Kidney (tissue), 14 donors: ENCODE data around the gene GALNT18. TPM values are rescaled to one million over a fixed set of nuclear protein-coding genes. Genes with fewer than 3 reads are reported as not detected.

ENCODE experiments used
- DNase-seq, 5 donors: peaks; one replicate each; pipeline ENCODE4 v3.0.0-alpha.2; 2013 to 2020
- FAIRE-seq: peaks from 2 replicates; lab custom pipeline; 2012; peaks lifted over from hg19 to GRCh38; lab: Jason Lieb, UNC
- H3K27ac ChIP-seq, 2 donors: one replicate each; pipeline ENCODE4 v1.7.0; 2013; ENCODE audit warnings: low read depth in 2 of 2, low read length in 2 of 2, inconsistent platforms in 1 of 2
- H3K27me3 ChIP-seq: one replicate; pipeline ENCODE4 v1.7.1; 2013; ENCODE audit warnings: low read length, inconsistent platforms; ENCODE audit not compliant: control insufficient read depth, insufficient read depth
- H3K36me3 ChIP-seq, 3 donors: one replicate each; pipeline versions ENCODE4 v1.7.0 to v1.7.1; 2013; ENCODE audit warnings: low read length in 3 of 3, control low read depth in 1 of 3, inconsistent platforms in 1 of 3; ENCODE audit not compliant: insufficient read depth in 3 of 3, control insufficient read depth in 2 of 3
- H3K4me1 ChIP-seq, 3 donors: one replicate each; pipeline versions ENCODE4 v1.7.0 to v1.7.1; 2013; ENCODE audit warnings: low read length in 3 of 3, inconsistent platforms in 1 of 3, low read depth in 1 of 3; ENCODE audit not compliant: control insufficient read depth in 2 of 3, insufficient read depth in 2 of 3
- H3K4me3 ChIP-seq, 3 donors: one replicate each; pipeline versions ENCODE4 v1.7.0 to v1.8.1; 2013; ENCODE audit warnings: low read length in 3 of 3, control low read depth in 1 of 3, inconsistent platforms in 1 of 3
- H3K9ac ChIP-seq, 3 donors: one replicate each; pipeline versions ENCODE4 v1.7.0 to v1.7.1; 2013; ENCODE audit warnings: low read length in 3 of 3, control low read depth in 1 of 3, inconsistent platforms in 1 of 3
- H3K9me3 ChIP-seq, 3 donors: one replicate each; pipeline versions ENCODE4 v1.7.0 to v1.7.1; 2013; ENCODE audit warnings: low read length in 3 of 3, control low read depth in 1 of 3, inconsistent platforms in 1 of 3; ENCODE audit not compliant: control insufficient read depth in 2 of 3, insufficient read depth in 1 of 3
- CTCF ChIP-seq: IDR thresholded peaks from 3 replicates; pipeline ENCODE4 v1.5.1; 2012; ENCODE audit warnings: mild to moderate bottlenecking, moderate library complexity, borderline replicate concordance; ENCODE audit not compliant: insufficient read depth; ENCODE audit errors: extremely low read depth
- intact Hi-C: fragments of 100-400 bp; cut with DNase I; formaldehyde crosslinking; loops from one replicate; pipeline ENCODE4 v1.11.1; 2022
- polyA plus RNA-seq: library from polyadenylated mRNA; stranded (reverse); fragments of 350-450 nt; fragmentation: Illumina TruSeq; extraction: RNeasy Lipid Tissue Mini Kit (QIAGEN cat#74804); gene quantifications from one replicate; pipeline ENCODE4 v1.2.3, GENCODE V29; 2014; ENCODE audit warnings: low read depth, low replicate concordance; ENCODE audit not compliant: insufficient read depth
- total RNA-seq: library from RNA; stranded (reverse); fragmentation: NEBNext Ultra II Directional; extraction: Animal tissue kit (Norgen Biotek cat#: 25700); gene quantifications from one replicate; pipeline ENCODE4 v1.2.1, GENCODE V29; 2021
- donor health status: control.
- donor health status: control.
- donor health status: control.
- donor health status: control.
- donor health status: control.
- donor health status: DM: yes; HTN: yes; CAD: no.
- donor health status: Normal renal cell carcinoma (clear cell type).

The GALNT18 gene
- total and polyA plus RNA-seq, 2 donors from 2014 or later: 27.2 to 42.1 TPM

DNA sequence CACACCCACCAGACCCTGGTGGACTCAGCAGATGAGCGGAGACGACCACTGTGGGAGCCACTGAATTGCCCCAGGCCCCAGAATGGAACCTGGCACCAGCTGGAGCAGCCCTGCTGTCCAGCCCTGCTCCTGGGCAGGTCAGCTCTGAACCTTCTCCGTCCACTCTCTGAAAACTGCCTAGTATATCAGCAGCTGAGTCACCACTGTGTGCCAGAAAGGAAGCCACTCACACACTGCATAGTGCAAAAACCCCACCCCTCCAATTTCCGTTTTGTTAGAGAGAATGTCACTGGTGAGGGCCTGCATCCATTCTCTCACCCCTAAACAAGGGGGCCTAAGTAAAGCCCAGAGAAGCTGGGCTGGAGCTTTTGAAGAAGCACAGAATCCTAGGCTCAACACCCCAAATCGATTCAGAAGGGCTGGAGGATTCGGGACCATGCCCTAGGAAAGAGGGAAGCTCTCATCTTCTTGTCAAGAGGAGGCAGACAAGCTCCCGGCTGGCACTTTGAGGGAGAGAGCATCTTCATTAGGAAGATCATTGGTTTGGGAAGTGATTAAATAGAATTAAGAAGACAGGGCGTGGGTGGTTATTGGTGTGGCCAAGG, 44.5 kb downstream of the GALNT18 start:
- TF ChIP-seq CTCF: no peak
- H3K27me3 ChIP-seq: no peaks in the 10 kb centered on the region
- no peak overlapping the region for H3K9ac ChIP-seq
- no peaks in the 10 kb centered on the region for H3K9me3 ChIP-seq
- no peak overlapping the region for H3K27ac ChIP-seq
- intact Hi-C loops: no loop called here
- peaks cover 0 to 20% (median 18%) of the 10 kb centered on the region in 3 donors for H3K4me1 ChIP-seq
- FAIRE-seq (no peak), DNase-seq (no peak)
- H3K36me3 ChIP-seq: no peaks in the 10 kb centered on the region
- no peak overlapping the region for H3K4me3 ChIP-seq

DNA sequence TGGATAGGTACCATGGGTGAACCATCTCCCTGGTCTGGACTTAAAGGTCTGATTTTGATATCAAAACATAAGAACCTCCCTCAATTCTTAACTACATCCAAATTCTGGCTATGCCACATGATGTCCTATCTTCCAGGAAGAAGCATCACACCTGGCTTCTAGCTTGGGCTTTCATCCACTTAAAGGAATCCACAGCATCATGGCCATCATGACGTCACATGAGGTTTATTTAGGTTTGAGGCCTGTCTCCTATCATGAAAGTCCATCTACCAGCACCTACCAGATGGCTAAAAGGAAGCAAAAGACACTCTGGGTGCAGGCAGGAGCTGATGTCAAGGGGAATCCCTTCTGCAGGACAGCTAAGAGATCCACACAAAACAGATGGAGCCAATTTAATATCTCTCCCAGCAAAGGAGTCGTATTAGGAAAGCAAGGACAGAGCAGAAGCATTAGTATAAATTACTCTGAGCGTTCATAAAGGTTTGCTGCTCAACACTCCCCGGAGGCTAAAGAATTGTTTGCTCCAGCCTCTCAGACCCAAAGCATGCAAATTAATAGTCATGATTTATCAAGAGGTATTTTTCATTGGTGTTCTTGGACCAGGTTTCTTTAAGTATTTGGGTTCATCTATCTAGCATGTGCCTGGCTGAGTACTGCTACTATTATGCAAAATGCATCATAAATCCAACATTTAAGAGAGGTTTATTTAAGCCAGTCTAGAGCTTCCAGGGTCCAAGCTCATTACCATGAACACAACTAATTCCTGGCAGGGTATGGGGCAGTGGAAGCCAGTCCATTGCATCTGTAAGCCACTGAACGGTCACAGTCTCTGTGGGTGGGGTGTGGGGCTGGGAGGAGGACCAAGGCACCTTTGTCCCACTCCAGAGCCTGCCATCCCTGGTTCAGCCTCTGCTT, 47.2 kb downstream of the GALNT18 start:
- peaks cover 0 to 24% (median 18%) of the 10 kb centered on the region in 3 donors for H3K4me1 ChIP-seq
- no peak overlapping the region for H3K27ac ChIP-seq
- FAIRE-seq: no peak

GRCh38 chr11:11572386-11572785, 49.4 kb downstream of the GALNT18 start:
- no peak for TF ChIP-seq CTCF
- Histone ChIP-seq H3K27ac (no peak overlapping the region), H3K27me3 (no peaks in the 10 kb centered on the region), H3K4me3 (no peak overlapping the region), H3K36me3 (no peaks in the 10 kb centered on the region), H3K9ac (no peak overlapping the region), H3K9me3 (no peaks in the 10 kb centered on the region), H3K4me1 (peaks cover 0 to 25% (median 13%) of the 10 kb centered on the region in 3 donors)
- intact Hi-C loops: no loop called here
- DNase-seq (no peak), FAIRE-seq (no peak)

More for the DNA sequence above, 47.2 kb downstream of the GALNT18 start:
- DNase-seq: peak in 1 of 5 donors; percentile 4
- H3K4me3 ChIP-seq: no peak overlapping the region
- TF ChIP-seq CTCF: no peak
- intact Hi-C loops: no loop called here
- H3K27me3 ChIP-seq: no peaks in the 10 kb centered on the region
- no peaks in the 10 kb centered on the region for H3K36me3 ChIP-seq
- H3K9ac ChIP-seq: no peak overlapping the region
- no peaks in the 10 kb centered on the region for H3K9me3 ChIP-seq
